ENCODE results near the gene SEC23IP.

Gene SEC23IP

GRCh38 chr10:119940487-119940886, 48.0 kb downstream of the SEC23IP start:
- no peak for DNase-seq (ENCODE audit: low spot score)

GRCh38 chr10:119942973-119943372, 50.4 kb downstream of the SEC23IP start:
- no peak for DNase-seq (ENCODE audit: low spot score)

GRCh38 chr10:119945805-119946204, 53.3 kb downstream of the SEC23IP start:
- DNase-seq (ENCODE audit: low spot score): no peak

GRCh38 chr10:119947300-119947699, 54.8 kb downstream of the SEC23IP start:
- no peak for DNase-seq (ENCODE audit: low spot score)

- no peak for DNase-seq (ENCODE audit: low spot score)
These were observed 64.9 kb downstream of the SEC23IP start for GRCh38 chr10:119957451-119957850.

GRCh38 chr10:119962837-119963236, 70.3 kb downstream of the SEC23IP start:
- no peak for DNase-seq (ENCODE audit: low spot score)

- no peak for DNase-seq (ENCODE audit: low spot score)
These were observed 74.5 kb downstream of the SEC23IP start for GRCh38 chr10:119967066-119967465.

- no peak for DNase-seq (ENCODE audit: low spot score)
These were observed 77.1 kb downstream of the SEC23IP start for GRCh38 chr10:119969609-119970008.

- no peak for DNase-seq (ENCODE audit: low spot score)
These were observed 77.6 kb downstream of the SEC23IP start for GRCh38 chr10:119970107-119970506.

GRCh38 chr10:119970963-119971362, 78.4 kb downstream of the SEC23IP start:
- DNase-seq (ENCODE audit: low spot score): no peak

GRCh38 chr10:119973281-119973680, 80.8 kb downstream of the SEC23IP start:
- DNase-seq (ENCODE audit: low spot score): no peak

- DNase-seq (ENCODE audit: low spot score): no peak
These were observed 83.9 kb downstream of the SEC23IP start for GRCh38 chr10:119976421-119976820.

GRCh38 chr10:119980956-119981750, 88.6 kb downstream of the SEC23IP start:
- no peak for DNase-seq (ENCODE audit: low spot score)

- no peak for DNase-seq (ENCODE audit: low spot score)
These were observed 89.3 kb downstream of the SEC23IP start for GRCh38 chr10:119981826-119982225.

GRCh38 chr10:119988333-119988732, 95.8 kb downstream of the SEC23IP start:
- DNase-seq (ENCODE audit: low spot score): no peak

- DNase-seq (ENCODE audit: low spot score): no peak
These were observed 97.4 kb downstream of the SEC23IP start for GRCh38 chr10:119989966-119990365.

- no peak for DNase-seq (ENCODE audit: low spot score)
These were observed 98.5 kb downstream of the SEC23IP start for GRCh38 chr10:119991066-119991465.

- no peak for DNase-seq (ENCODE audit: low spot score)
These were observed 99.3 kb downstream of the SEC23IP start for GRCh38 chr10:119991816-119992215.

All from ecto neural progenitor cell (in vitro differentiated cells).